HG03571 (cell line): ENCODE results near the gene INHBA.

Experiments
- ATAC-seq: cut with Tn5 transposase; IDR thresholded peaks from one replicate; pipeline ENCODE4 v1.9.1; 2021; ENCODE audit not compliant: unreplicated experiment

INHBA gene

GRCh38 chr7:41689815-41690214 is 13.1 kb downstream of the INHBA start:
- ATAC-seq: no peak

- ATAC-seq: no peak
Observed at GRCh38 chr7:41688906-41689305, 14.0 kb downstream of the INHBA start.

- no peak for ATAC-seq
Observed at GRCh38 chr7:41688012-41688625, 14.8 kb downstream of the INHBA start.

GRCh38 chr7:41685684-41686083 is 17.2 kb downstream of the INHBA start:
- no peak for ATAC-seq

- ATAC-seq: no peak
Observed at GRCh38 chr7:41682422-41682821, 20.5 kb downstream of the INHBA start.

GRCh38 chr7:41679566-41679965 is 23.3 kb downstream of the INHBA start:
- no peak for ATAC-seq

- no peak for ATAC-seq
Observed at GRCh38 chr7:41674505-41675023, 28.3 kb downstream of the INHBA start.

- ATAC-seq: no peak
Observed at GRCh38 chr7:41661596-41661995, 41.3 kb downstream of the INHBA start.

- no peak for ATAC-seq
Observed at GRCh38 chr7:41659539-41659938, 43.4 kb downstream of the INHBA start.

- no peak for ATAC-seq
Observed at GRCh38 chr7:41656366-41656765, 46.5 kb downstream of the INHBA start.

- no peak for ATAC-seq
Observed at GRCh38 chr7:41655426-41655825, 47.5 kb downstream of the INHBA start.

GRCh38 chr7:41652267-41652666 is 50.6 kb downstream of the INHBA start:
- ATAC-seq: no peak

GRCh38 chr7:41648501-41648900 is 54.4 kb downstream of the INHBA start:
- no peak for ATAC-seq

GRCh38 chr7:41643616-41644015 is 59.3 kb downstream of the INHBA start:
- no peak for ATAC-seq

GRCh38 chr7:41641665-41642014 is 61.2 kb downstream of the INHBA start:
- no peak for ATAC-seq

GRCh38 chr7:41641011-41641664 is 61.8 kb downstream of the INHBA start:
- no peak for ATAC-seq

GRCh38 chr7:41640487-41640886 is 62.4 kb downstream of the INHBA start:
- ATAC-seq: no peak

GRCh38 chr7:41637049-41637448 is 65.8 kb downstream of the INHBA start:
- no peak for ATAC-seq
